H1 (cell line): ENCODE data around the gene SH2D2A. TPM values are rescaled to one million over a fixed set of nuclear protein-coding genes. Genes with fewer than 3 reads are reported as not detected.

Source experiments
- BCL11A ChIP-seq, 2 experiments: IDR thresholded peaks; one replicate each; pipeline ENCODE4 v1.6.1; 2011; ENCODE audit warnings: low read depth in 2 of 2, low read length in 2 of 2, mild to moderate bottlenecking in 2 of 2
- CTBP2 ChIP-seq: IDR thresholded peaks from 2 replicates; pipeline ENCODE4 v1.7.0; 2011; ENCODE audit warnings: borderline replicate concordance, mild to moderate bottlenecking, moderate library complexity, mixed read lengths, low read length; ENCODE audit not compliant: insufficient read depth, insufficient read length
- MAFK ChIP-seq: IDR thresholded peaks from 2 replicates; pipeline ENCODE4 v1.6.1; 2012; ENCODE audit warnings: low read depth, mild to moderate bottlenecking, improper control_type of control experiment, low read length
- TAF1 ChIP-seq: IDR thresholded peaks from 2 replicates; pipeline ENCODE4 v1.6.1; 2011; ENCODE audit warnings: mild to moderate bottlenecking, low read depth, low read length
- YY1 ChIP-seq: IDR thresholded peaks from 2 replicates; pipeline ENCODE4 v1.6.1; 2011; ENCODE audit warnings: low read depth, mild to moderate bottlenecking, low read length
- polyA plus RNA-seq, 7 experiments: library from polyadenylated mRNA; depleted of rRNA in 3 of 7; stranded (reverse) in 5 of 7; unstranded in 2 of 7; fragments of >200 nt in 5 of 7; fragments of 200-250 nt in 2 of 7; gene quantifications; 1 replicate in 5 of 7; 2 replicates in 1 of 7; 4 replicates in 1 of 7; pipeline versions ENCODE4 v1.2.1 to v1.2.3, GENCODE V29; 2011 to 2013; ENCODE audit warnings: missing spikeins in 2 of 7, mixed read lengths in 2 of 7
- total RNA-seq: library from RNA; stranded (reverse); fragmentation: NEBNext Ultra II Directional; extraction: Animal tissue kit (Norgen Biotek cat#: 25700); gene quantifications from 2 replicates; pipeline ENCODE4 v1.2.1, GENCODE V29; 2021

SH2D2A gene
- total and polyA plus RNA-seq, 2 of the 8 experiments (the other 6 are each of a cell fraction or from before 2014, with no cell fraction given): 3.3 to 7.9 TPM

GRCh38 chr1:156811168-156811567, 5.5 kb downstream of the SH2D2A start (continued):
- TF ChIP-seq MAFK (no peak), TAF1 (no peak), CTBP2 (no peak), BCL11A (IDR thresholded peaks at IDR 0.05; ENCODE audit: low read depth in 2 of 2, low read length in 2 of 2) (no peak), YY1 (no peak)
